MCF 10A (cell line): ENCODE results near the gene OR51D1. TPM values are rescaled to one million over a fixed set of nuclear protein-coding genes. Genes with fewer than 3 reads are reported as not detected.

ENCODE experiments used
- BruUV-seq: library from RNA; stranded (reverse); fragments of 400-500 nt; replicated peaks from 2 replicates; lab custom pipeline; 2021; lab: Mats Ljungman, UMichigan
- CTCF ChIA-PET: fragments of 300-600 bp; sonication (Branson Sonifier 250); formaldehyde crosslinking; extraction: SDS; loops from one replicate; lab custom pipeline; 2021; ENCODE audit warnings: antibody characterized with exemption, inconsistent platforms; lab: Yijun Ruan, JAX
- POLR2A ChIA-PET: fragments of 300-600, 350-650 bp; sonication (Branson Sonifier 250); formaldehyde crosslinking; extraction: SDS; loops from one replicate; lab custom pipeline; 2020; ENCODE audit warnings: antibody characterized with exemption, inconsistent platforms; lab: Yijun Ruan, JAX
- DNase-seq: peaks from one replicate; pipeline ENCODE4 v3.0.0-alpha.2; 2018; ENCODE audit not compliant: unreplicated experiment
- H3K27ac Mint-ChIP-seq: one replicate; pipeline ENCODE4 v1.8.0; 2022; ENCODE audit warnings: mild to moderate bottlenecking, low read depth, mixed read lengths; ENCODE audit not compliant: unreplicated experiment
- H3K27me3 Mint-ChIP-seq: one replicate; pipeline ENCODE4 v1.8.0; 2022; ENCODE audit warnings: mixed read lengths; ENCODE audit not compliant: insufficient read depth, unreplicated experiment
- H3K36me3 Mint-ChIP-seq: one replicate; pipeline ENCODE4 v1.8.0; 2022; ENCODE audit warnings: mild to moderate bottlenecking, moderate library complexity, mixed read lengths; ENCODE audit not compliant: insufficient read depth, unreplicated experiment
- H3K4me1 Mint-ChIP-seq: one replicate; pipeline ENCODE4 v1.8.0; 2022; ENCODE audit warnings: mixed read lengths; ENCODE audit not compliant: insufficient read depth, unreplicated experiment
- H3K4me3 Mint-ChIP-seq: one replicate; pipeline ENCODE4 v1.8.0; 2022; ENCODE audit warnings: mild to moderate bottlenecking, moderate library complexity, mixed read lengths; ENCODE audit not compliant: unreplicated experiment
- H3K9me3 Mint-ChIP-seq: one replicate; pipeline ENCODE4 v1.8.0; 2022; ENCODE audit warnings: mixed read lengths; ENCODE audit not compliant: unreplicated experiment
- intact Hi-C: fragments of 100-400 bp; cut with micrococcal nuclease; formaldehyde crosslinking; loops from 2 replicates; pipeline ENCODE4 v1.14.1; 2022
- total RNA-seq: library from RNA; stranded (reverse); gene quantifications from 2 replicates; pipeline ENCODE4 v1.2.3, GENCODE V29; 2022
- TF ChIP-seq, protein P1 (sequence below): fragments of 200-600 bp; IDR thresholded peaks from one replicate; pipeline ENCODE4 v1.8.0; 2022; ENCODE audit warnings: antibody characterized with exemption, mild to moderate bottlenecking; ENCODE audit not compliant: unreplicated experiment

OR51D1 gene
- total RNA-seq, 1 experiment from 2014 or later = not detected

DNA sequence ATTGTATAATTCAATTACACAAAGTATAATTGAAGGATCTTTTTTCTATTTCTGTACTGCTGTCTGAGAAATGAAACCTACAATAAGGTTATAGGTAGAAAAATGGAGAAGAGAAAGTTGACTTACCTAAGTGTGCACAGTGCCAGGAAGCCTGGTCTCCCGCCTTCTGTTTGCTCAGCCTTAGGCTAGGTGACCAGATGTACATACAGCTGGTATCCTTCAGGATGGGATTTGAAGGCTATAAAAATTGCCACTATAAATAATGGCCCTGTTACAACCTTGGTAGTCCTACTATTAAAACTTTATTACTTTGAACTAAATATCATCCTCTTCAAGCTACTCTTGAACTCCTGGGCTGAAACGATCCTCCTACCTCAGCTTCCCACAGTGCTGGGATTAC lies 40.7 kb downstream of the OR51D1 start:
- intact Hi-C loops = no loop called here
- H3K9me3 Mint-ChIP-seq = no peaks in the 10 kb centered on the region
- POLR2A ChIA-PET = no interaction called here
- no peaks in the 10 kb centered on the region for H3K4me1 Mint-ChIP-seq
- DNase-seq = no peak
- no peak overlapping the region for H3K4me3 Mint-ChIP-seq
- no peaks in the 10 kb centered on the region for H3K27me3 Mint-ChIP-seq
- CTCF ChIA-PET = no interaction called here
- no peaks in the 10 kb centered on the region for H3K36me3 Mint-ChIP-seq
- TF ChIP-seq, protein P1, sequence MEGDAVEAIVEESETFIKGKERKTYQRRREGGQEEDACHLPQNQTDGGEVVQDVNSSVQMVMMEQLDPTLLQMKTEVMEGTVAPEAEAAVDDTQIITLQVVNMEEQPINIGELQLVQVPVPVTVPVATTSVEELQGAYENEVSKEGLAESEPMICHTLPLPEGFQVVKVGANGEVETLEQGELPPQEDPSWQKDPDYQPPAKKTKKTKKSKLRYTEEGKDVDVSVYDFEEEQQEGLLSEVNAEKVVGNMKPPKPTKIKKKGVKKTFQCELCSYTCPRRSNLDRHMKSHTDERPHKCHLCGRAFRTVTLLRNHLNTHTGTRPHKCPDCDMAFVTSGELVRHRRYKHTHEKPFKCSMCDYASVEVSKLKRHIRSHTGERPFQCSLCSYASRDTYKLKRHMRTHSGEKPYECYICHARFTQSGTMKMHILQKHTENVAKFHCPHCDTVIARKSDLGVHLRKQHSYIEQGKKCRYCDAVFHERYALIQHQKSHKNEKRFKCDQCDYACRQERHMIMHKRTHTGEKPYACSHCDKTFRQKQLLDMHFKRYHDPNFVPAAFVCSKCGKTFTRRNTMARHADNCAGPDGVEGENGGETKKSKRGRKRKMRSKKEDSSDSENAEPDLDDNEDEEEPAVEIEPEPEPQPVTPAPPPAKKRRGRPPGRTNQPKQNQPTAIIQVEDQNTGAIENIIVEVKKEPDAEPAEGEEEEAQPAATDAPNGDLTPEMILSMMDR = no peak
- BruUV-seq = no TSS peak
- no peak overlapping the region for H3K27ac Mint-ChIP-seq

DNA sequence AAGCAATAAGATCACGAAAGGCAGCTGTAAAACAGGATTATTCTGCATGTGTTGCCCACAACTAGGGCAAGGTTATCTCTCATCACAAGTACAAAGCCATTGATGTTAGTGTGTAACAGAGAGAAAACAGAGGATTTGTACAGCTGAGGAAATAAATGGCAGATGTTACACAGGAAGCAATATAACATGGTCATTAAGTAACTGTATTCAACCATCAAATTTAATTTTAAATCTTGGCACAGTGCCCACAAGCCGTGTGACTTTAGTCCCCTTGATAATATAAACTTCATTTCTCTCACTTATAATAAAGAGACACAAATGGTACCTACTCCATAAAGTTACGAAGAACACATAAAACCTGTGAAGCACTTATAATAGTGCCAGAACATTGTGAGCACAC lies 43.1 kb downstream of the OR51D1 start:
- no peaks in the 10 kb centered on the region for H3K9me3 Mint-ChIP-seq
- CTCF ChIA-PET = no interaction called here
- no peak overlapping the region for H3K27ac Mint-ChIP-seq
- TF ChIP-seq, protein P1 = no peak
- no TSS peak for BruUV-seq
- H3K36me3 Mint-ChIP-seq = no peaks in the 10 kb centered on the region
- H3K4me1 Mint-ChIP-seq = no peaks in the 10 kb centered on the region
- no peaks in the 10 kb centered on the region for H3K27me3 Mint-ChIP-seq
- no peak overlapping the region for H3K4me3 Mint-ChIP-seq
- POLR2A ChIA-PET = no interaction called here
- no peak for DNase-seq
- intact Hi-C loops = no loop called here

DNA sequence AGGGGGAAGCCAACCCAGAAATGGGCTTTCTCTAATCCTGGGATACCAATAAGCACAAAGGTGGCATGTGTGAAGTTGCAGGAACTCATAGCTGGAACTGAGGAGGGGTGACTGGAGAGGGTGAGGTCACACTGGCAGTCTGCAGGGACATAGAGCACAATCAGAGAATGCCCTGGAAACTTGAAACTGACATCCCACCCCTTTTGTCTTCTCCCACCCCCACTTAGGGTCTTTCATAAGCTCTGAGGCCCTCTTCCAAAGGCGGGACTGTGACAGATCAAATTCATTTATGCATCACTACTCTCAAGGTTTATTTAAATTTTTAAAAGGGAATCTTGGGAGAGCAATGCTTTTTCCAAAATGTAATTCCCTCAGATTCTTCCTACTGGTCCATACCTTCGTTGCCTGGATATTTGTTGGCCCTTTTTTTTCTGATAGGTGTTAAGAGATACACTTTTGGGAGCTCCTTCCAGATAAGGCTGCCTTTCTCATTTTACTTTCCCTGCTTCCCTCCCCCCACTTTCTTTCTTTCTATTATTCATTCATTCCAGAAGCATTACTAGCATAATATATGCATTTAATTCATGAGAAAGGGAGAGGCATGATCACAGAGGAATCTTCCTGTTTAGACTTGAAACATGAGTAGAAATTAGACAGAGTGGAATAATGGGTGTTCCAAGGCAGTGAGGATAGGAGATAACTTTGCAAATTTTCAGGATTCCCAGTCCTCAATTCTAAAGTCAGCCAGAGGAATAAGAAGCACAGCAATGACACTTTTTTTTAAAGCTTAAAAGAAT lies 45.5 kb downstream of the OR51D1 start:
- Mint-ChIP-seq H3K27ac (no peak overlapping the region), H3K9me3 (no peaks in the 10 kb centered on the region), H3K36me3 (no peaks in the 10 kb centered on the region), H3K27me3 (no peaks in the 10 kb centered on the region), H3K4me3 (no peak overlapping the region), H3K4me1 (no peaks in the 10 kb centered on the region)
- POLR2A ChIA-PET = interaction anchor here (0.6 kb wide), 1 partner anchor 123 kb away, joined by 3 read pairs; no protein-coding TSS in a partner anchor
- DNase-seq = no peak
- no TSS peak for BruUV-seq
- TF ChIP-seq, protein P1 = no peak
- CTCF ChIA-PET = interaction anchor here (1.3 kb wide), 1 partner anchor 46 kb away, joined by 5 read pairs; the partner anchor contains the start of gene OR51D1
- intact Hi-C loops = no loop called here

DNA sequence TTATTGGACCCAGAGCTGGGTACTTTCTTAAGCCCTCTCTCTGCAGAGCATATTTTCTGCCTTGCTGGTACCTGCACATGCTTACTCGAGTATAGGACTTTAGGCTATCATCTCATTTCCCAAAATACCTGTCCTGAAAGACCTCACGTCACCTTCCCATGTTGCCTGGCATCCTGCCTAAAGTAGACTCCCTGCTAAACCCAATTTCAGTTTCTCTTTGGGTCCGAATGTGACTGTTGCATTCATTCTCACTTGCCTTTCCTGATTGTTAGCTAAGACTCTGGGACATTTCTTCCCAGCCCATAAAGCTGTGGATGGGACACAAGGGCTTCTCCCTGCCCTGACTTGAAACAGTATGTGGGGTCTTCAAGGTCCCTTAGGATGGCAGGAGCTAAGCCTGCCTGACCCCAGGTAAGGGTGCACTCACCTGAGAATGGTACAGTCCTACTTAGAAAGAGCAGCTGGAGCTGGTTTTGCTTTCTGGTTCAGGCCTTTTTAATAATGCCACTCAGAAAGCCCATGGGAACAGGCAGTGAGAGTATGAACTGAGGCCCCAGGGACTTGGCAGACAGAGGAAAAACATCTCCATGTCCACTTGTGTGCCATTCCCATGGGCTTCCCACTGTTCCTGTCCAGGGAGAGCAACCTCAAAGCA lies 47.5 kb downstream of the OR51D1 start:
- CTCF ChIA-PET = interaction anchor here (1.0 kb wide), 1 partner anchor 48 kb away, joined by 4 read pairs; the partner anchor contains the start of gene OR51D1
- H3K27me3 Mint-ChIP-seq = no peaks in the 10 kb centered on the region
- no TSS peak for BruUV-seq
- TF ChIP-seq, protein P1 = no peak
- H3K4me1 Mint-ChIP-seq = no peaks in the 10 kb centered on the region
- intact Hi-C loops = no loop called here
- DNase-seq = no peak
- no peaks in the 10 kb centered on the region for H3K36me3 Mint-ChIP-seq
- no peaks in the 10 kb centered on the region for H3K9me3 Mint-ChIP-seq
- POLR2A ChIA-PET = no interaction called here
- no peak overlapping the region for H3K4me3 Mint-ChIP-seq
- H3K27ac Mint-ChIP-seq = no peak overlapping the region
